ENCODE measurements around the gene TBX4. TPM values are rescaled to one million over a fixed set of nuclear protein-coding genes. Genes with fewer than 3 reads are reported as not detected.

The TBX4 gene
- total RNA-seq, 1 experiment from 2014 or later = not detected

DNA sequence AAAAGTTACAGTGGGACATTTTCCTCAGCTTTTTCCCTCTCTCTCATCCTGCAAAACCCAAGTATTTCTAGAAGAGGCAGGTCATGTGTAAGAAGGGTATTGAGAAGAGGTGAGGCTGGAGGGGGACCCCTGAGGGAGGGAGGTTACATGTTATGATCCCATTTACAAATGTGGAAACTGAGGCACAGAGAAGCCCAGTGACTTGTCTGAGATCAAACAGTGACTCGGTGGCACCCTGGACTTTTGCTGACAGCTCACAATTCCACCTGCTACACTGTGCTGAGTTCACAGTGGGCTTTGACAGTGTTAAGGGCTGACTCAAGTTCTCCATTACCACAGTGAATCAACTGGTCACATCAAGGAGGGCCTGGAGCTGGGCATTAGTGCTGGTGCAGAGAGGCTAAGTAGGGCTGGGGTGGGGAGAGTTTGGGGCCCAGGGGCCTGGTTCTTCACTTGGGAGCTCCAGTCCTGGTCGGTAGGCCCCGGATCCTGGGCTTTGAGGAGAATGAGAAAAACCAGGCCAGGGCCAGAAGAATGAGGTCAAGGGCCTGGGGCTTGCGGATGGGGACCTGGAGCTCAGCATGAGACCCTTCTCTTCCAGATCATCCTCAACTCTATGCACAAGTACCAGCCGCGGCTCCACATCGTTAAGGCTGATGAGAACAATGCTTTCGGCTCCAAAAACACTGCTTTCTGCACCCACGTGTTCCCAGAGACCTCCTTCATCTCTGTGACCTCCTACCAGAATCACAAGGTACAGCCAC lies 26.0 kb downstream of the TBX4 start:
- Histone ChIP-seq H3K9me2 (replicated peaks; ENCODE audit: insufficient read depth, low read length) (no peaks in the 10 kb centered on the region), H3K9ac (ENCODE audit: low read length) (no peak overlapping the region), H2AFZ (ENCODE audit: low read length) (no peak overlapping the region), H3K79me2 (ENCODE audit: low read length) (no peaks in the 10 kb centered on the region), H3K4me3 (ENCODE audit: low read length) (no peak overlapping the region), H3K4me1 (ENCODE audit: low read length) (no peaks in the 10 kb centered on the region), H4K20me1 (ENCODE audit: insufficient read depth, low read depth, low read length) (no peaks in the 10 kb centered on the region), H3K27ac (ENCODE audit: low read length) (no peak overlapping the region), H3K36me3 (ENCODE audit: insufficient read depth, low read length) (no peaks in the 10 kb centered on the region), H3K9me3 (ENCODE audit: low read length) (no peaks in the 10 kb centered on the region), H3K4me2 (ENCODE audit: low read depth, low read length, poor library complexity, severe bottlenecking) (no peak overlapping the region), H3K27me3 (ENCODE audit: low read length) (no peaks in the 10 kb centered on the region)
- DNase-seq = no peak

DNA sequence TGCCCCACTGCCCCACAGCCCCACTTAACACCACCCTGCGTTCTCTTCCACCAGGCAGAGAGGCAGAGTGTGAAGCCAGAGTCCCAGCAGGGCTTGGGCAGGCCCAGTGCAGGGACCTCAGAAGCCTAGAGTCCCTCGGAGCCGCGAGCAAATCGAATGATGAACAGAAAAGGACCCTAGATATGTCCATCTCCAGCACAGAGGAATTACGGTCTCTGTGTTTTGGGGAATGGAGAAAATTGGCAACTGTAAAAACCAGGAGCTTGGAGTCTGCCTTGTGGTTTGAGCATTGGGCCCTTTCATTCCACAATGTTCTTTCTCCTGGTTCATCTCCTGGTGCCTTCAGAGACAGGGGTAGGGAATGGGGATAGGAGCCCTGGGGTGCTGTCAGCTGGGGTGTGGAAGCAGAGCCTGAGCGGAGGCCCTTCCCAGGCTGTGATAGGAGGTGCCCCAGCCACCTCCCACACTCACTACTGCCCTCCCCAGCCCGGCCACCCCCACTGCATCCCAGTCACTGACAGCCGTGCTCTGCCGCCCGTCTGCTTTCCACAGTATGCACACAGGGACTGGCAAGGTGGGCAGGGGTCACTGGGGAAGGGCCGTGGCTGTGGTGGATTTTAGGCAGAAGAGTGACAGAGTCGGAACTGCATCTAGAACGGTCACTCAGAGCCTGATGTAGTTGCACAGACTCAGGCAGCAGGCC lies 26.7 kb downstream of the TBX4 start:
- Histone ChIP-seq H3K4me2 (ENCODE audit: low read depth, low read length, poor library complexity, severe bottlenecking) (no peak overlapping the region), H3K27ac (ENCODE audit: low read length) (no peak overlapping the region), H3K27me3 (ENCODE audit: low read length) (no peaks in the 10 kb centered on the region), H3K9me2 (replicated peaks; ENCODE audit: insufficient read depth, low read length) (no peaks in the 10 kb centered on the region), H3K9ac (ENCODE audit: low read length) (no peak overlapping the region), H3K4me3 (ENCODE audit: low read length) (no peak overlapping the region), H2AFZ (ENCODE audit: low read length) (no peak overlapping the region), H4K20me1 (ENCODE audit: insufficient read depth, low read depth, low read length) (no peaks in the 10 kb centered on the region), H3K4me1 (ENCODE audit: low read length) (no peaks in the 10 kb centered on the region), H3K9me3 (ENCODE audit: low read length) (no peaks in the 10 kb centered on the region), H3K36me3 (ENCODE audit: insufficient read depth, low read length) (no peaks in the 10 kb centered on the region), H3K79me2 (ENCODE audit: low read length) (no peaks in the 10 kb centered on the region)
- DNase-seq = no peak

DNA sequence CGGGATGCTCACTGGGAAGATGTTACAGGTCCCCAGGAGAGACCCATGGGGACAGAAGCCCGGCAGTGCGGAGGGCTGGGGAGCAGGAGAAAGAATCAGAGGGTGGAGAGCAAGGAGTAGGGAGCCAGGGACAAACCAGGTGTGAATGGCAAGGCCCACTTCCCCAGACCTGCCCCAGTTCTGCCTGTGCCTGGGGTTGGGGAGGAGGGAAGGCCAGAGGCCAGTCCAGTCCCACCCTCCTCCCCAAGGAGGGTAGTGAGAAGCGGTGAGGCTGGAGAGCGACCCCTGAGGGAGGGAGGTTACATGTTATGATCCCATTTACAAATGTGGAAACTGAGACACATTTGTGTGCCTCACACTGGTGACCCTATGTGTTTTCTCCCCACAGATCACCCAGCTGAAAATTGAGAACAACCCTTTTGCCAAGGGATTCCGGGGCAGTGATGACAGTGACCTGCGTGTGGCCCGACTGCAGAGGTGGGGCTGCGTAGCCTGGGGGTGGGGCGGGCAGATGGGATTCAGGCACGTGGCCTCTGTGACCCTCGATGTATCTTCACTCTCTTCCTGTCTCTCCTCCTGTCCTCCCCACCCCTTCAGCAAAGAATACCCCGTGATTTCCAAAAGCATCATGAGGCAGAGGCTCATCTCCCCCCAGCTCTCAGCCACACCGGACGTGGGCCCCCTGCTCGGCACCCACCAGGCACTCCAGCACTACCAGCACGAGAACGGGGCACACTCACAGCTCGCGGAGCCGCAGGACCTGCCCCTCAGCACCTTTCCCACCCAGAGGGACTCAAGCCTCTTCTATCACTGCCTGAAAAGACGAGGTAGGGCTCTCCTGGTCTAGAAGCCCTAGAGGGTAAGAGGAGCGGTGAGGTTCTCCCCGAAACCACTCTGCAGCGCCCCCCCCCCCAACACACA lies 27.5 kb downstream of the TBX4 start:
- H3K27ac ChIP-seq (ENCODE audit: low read length) = no peak overlapping the region
- no peaks in the 10 kb centered on the region for H3K79me2 ChIP-seq (ENCODE audit: low read length)
- no peak overlapping the region for H3K4me3 ChIP-seq (ENCODE audit: low read length)
- no peak overlapping the region for H3K4me2 ChIP-seq (ENCODE audit: low read depth, low read length, poor library complexity, severe bottlenecking)
- H3K9ac ChIP-seq (ENCODE audit: low read length) = no peak overlapping the region
- no peaks in the 10 kb centered on the region for H3K9me2 ChIP-seq (replicated peaks; ENCODE audit: insufficient read depth, low read length)
- no peaks in the 10 kb centered on the region for H3K9me3 ChIP-seq (ENCODE audit: low read length)
- H4K20me1 ChIP-seq (ENCODE audit: insufficient read depth, low read depth, low read length) = no peaks in the 10 kb centered on the region
- H3K36me3 ChIP-seq (ENCODE audit: insufficient read depth, low read length) = no peaks in the 10 kb centered on the region
- no peaks in the 10 kb centered on the region for H3K27me3 ChIP-seq (ENCODE audit: low read length)
- H2AFZ ChIP-seq (ENCODE audit: low read length) = no peak overlapping the region
- no peaks in the 10 kb centered on the region for H3K4me1 ChIP-seq (ENCODE audit: low read length)
- DNase-seq = no peak

DNA sequence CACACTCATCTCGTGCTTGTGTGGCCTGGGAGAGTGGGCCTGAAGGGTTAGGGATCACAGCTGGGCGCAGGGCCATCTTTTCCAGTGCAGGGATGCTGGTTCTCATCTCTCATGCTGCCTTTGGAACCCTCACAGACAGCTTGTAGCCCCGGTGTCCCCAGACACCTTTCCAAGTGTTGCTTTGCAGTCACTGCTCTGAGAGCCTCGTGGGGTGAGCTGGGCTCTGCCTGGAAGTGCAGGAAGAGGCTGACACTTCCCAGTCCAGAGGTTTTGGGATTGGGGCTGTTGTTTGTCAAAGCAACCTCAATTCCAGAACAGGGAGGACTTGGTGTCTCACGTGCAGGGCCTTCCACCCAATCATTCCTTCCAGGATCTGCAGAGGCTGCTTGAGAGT lies 28.2 kb downstream of the TBX4 start:
- no peak overlapping the region for H3K27ac ChIP-seq (ENCODE audit: low read length)
- H3K36me3 ChIP-seq (ENCODE audit: insufficient read depth, low read length) = no peaks in the 10 kb centered on the region
- H3K4me3 ChIP-seq (ENCODE audit: low read length) = no peak overlapping the region
- H3K79me2 ChIP-seq (ENCODE audit: low read length) = no peaks in the 10 kb centered on the region
- no peaks in the 10 kb centered on the region for H3K9me2 ChIP-seq (replicated peaks; ENCODE audit: insufficient read depth, low read length)
- H2AFZ ChIP-seq (ENCODE audit: low read length) = no peak overlapping the region
- no peaks in the 10 kb centered on the region for H3K9me3 ChIP-seq (ENCODE audit: low read length)
- H4K20me1 ChIP-seq (ENCODE audit: insufficient read depth, low read depth, low read length) = no peaks in the 10 kb centered on the region
- no peaks in the 10 kb centered on the region for H3K27me3 ChIP-seq (ENCODE audit: low read length)
- no peak overlapping the region for H3K9ac ChIP-seq (ENCODE audit: low read length)
- H3K4me2 ChIP-seq (ENCODE audit: low read depth, low read length, poor library complexity, severe bottlenecking) = no peak overlapping the region
- no peak for DNase-seq
- no peaks in the 10 kb centered on the region for H3K4me1 ChIP-seq (ENCODE audit: low read length)

DNA sequence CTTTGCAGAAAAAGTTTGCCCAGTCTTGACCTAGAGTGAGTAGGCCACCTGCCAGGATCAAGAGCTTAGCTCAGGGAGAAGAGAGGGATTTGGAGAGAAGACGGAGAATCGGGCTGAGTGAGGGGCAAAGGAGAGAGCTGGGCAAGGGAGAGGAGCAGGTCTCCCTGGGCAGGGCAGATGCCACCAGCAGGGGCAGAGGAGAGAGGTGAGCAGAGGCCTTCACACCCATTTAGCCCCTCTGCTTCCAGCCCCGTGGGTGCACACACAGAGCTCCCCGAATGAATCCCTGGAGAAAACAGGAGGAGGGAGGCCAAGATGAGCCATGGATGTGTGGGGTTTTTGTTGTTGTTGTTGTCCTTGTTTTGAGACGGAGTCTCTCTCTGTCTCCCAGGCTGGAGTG lies 29.2 kb downstream of the TBX4 start:
- Histone ChIP-seq H3K4me3 (ENCODE audit: low read length) (no peak overlapping the region), H4K20me1 (ENCODE audit: insufficient read depth, low read depth, low read length) (no peaks in the 10 kb centered on the region), H3K9me3 (ENCODE audit: low read length) (no peaks in the 10 kb centered on the region), H3K27me3 (ENCODE audit: low read length) (no peaks in the 10 kb centered on the region), H3K79me2 (ENCODE audit: low read length) (no peaks in the 10 kb centered on the region), H2AFZ (ENCODE audit: low read length) (no peak overlapping the region), H3K4me2 (ENCODE audit: low read depth, low read length, poor library complexity, severe bottlenecking) (no peak overlapping the region), H3K4me1 (ENCODE audit: low read length) (no peaks in the 10 kb centered on the region), H3K9me2 (replicated peaks; ENCODE audit: insufficient read depth, low read length) (no peaks in the 10 kb centered on the region), H3K27ac (ENCODE audit: low read length) (no peak overlapping the region), H3K36me3 (ENCODE audit: insufficient read depth, low read length) (no peaks in the 10 kb centered on the region), H3K9ac (ENCODE audit: low read length) (no peak overlapping the region)
- no peak for DNase-seq

DNA sequence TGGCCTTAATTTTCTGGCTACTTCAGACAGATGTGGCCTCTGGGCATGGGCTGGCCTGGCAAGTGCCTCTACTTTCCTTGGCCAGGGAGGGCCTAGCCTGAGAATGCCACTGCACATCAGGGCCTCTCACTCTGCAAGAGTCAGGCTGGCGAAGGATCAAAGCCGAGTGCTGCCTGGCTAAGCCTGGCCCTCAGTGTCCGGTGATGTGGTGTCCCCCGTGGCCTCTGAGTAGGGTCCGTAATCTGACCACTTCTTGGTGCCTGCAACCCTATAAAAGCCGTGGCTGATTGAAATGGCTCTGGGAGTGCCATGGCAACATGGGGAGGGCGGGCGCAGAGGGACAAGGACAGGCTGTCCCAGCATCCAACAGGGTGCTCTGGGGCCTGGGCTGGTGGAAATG lies 30.2 kb downstream of the TBX4 start:
- Histone ChIP-seq H4K20me1 (ENCODE audit: insufficient read depth, low read depth, low read length) (no peaks in the 10 kb centered on the region), H3K9ac (ENCODE audit: low read length) (no peak overlapping the region), H3K4me2 (ENCODE audit: low read depth, low read length, poor library complexity, severe bottlenecking) (no peak overlapping the region), H3K4me3 (ENCODE audit: low read length) (no peak overlapping the region), H3K9me3 (ENCODE audit: low read length) (no peaks in the 10 kb centered on the region), H2AFZ (ENCODE audit: low read length) (no peak overlapping the region), H3K27me3 (ENCODE audit: low read length) (no peaks in the 10 kb centered on the region), H3K79me2 (ENCODE audit: low read length) (no peaks in the 10 kb centered on the region), H3K36me3 (ENCODE audit: insufficient read depth, low read length) (no peaks in the 10 kb centered on the region), H3K4me1 (ENCODE audit: low read length) (no peaks in the 10 kb centered on the region), H3K9me2 (replicated peaks; ENCODE audit: insufficient read depth, low read length) (no peaks in the 10 kb centered on the region), H3K27ac (ENCODE audit: low read length) (no peak overlapping the region)
- DNase-seq = no peak

DNA sequence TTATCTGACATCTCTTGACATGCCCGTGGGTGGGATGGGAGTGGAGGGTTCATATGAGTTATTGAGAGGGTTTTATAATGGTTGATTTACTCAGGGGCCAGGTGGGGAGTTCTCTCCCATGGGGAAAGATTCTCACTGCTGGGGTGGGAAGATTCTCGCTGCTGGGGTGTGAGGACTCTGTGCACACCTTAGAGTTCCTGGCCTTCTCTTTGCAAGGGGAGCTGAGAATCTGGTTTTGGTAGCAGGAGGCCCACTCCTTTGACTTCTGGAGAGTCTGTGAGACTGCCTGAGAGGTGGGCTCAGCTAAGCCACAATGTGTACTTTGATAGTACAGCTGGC lies 31.5 kb downstream of the TBX4 start:
- Histone ChIP-seq H3K4me1 (ENCODE audit: low read length) (no peaks in the 10 kb centered on the region), H3K27me3 (ENCODE audit: low read length) (no peaks in the 10 kb centered on the region), H3K36me3 (ENCODE audit: insufficient read depth, low read length) (no peaks in the 10 kb centered on the region), H3K9me3 (ENCODE audit: low read length) (no peaks in the 10 kb centered on the region), H4K20me1 (ENCODE audit: insufficient read depth, low read depth, low read length) (no peaks in the 10 kb centered on the region), H3K9ac (ENCODE audit: low read length) (no peak overlapping the region), H3K79me2 (ENCODE audit: low read length) (no peaks in the 10 kb centered on the region), H3K4me2 (ENCODE audit: low read depth, low read length, poor library complexity, severe bottlenecking) (no peak overlapping the region), H3K27ac (ENCODE audit: low read length) (no peak overlapping the region), H3K4me3 (ENCODE audit: low read length) (no peak overlapping the region), H2AFZ (ENCODE audit: low read length) (no peak overlapping the region), H3K9me2 (replicated peaks; ENCODE audit: insufficient read depth, low read length) (no peaks in the 10 kb centered on the region)
- DNase-seq = no peak

DNA sequence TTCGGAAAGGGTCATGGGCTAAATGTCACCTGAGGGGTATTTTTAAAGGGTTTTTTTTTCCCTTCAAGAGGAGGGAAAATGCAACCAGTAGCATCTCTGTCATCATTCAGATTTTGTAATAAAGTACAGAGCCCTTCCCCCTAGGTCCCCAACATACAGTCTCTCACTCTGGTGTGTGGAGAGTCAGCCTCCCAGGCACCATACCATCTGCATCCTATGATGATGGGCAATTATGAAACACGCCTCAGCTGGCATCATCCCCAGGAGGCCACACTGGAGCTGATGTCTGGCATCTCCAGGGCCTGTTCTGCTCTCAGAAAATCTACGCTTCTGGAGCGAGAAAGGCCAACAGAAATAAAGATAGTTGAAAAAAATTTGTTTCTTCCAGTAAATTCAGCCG lies 32.0 kb downstream of the TBX4 start:
- no peak overlapping the region for H3K9ac ChIP-seq (ENCODE audit: low read length)
- no peaks in the 10 kb centered on the region for H3K9me3 ChIP-seq (ENCODE audit: low read length)
- no peak overlapping the region for H3K4me3 ChIP-seq (ENCODE audit: low read length)
- no peak for DNase-seq
- no peaks in the 10 kb centered on the region for H4K20me1 ChIP-seq (ENCODE audit: insufficient read depth, low read depth, low read length)
- no peak overlapping the region for H3K4me2 ChIP-seq (ENCODE audit: low read depth, low read length, poor library complexity, severe bottlenecking)
- H3K4me1 ChIP-seq (ENCODE audit: low read length) = no peaks in the 10 kb centered on the region
- no peaks in the 10 kb centered on the region for H3K9me2 ChIP-seq (replicated peaks; ENCODE audit: insufficient read depth, low read length)
- H3K27me3 ChIP-seq (ENCODE audit: low read length) = no peaks in the 10 kb centered on the region
- H3K36me3 ChIP-seq (ENCODE audit: insufficient read depth, low read length) = no peaks in the 10 kb centered on the region
- no peaks in the 10 kb centered on the region for H3K79me2 ChIP-seq (ENCODE audit: low read length)
- H3K27ac ChIP-seq (ENCODE audit: low read length) = no peak overlapping the region
- H2AFZ ChIP-seq (ENCODE audit: low read length) = no peak overlapping the region
